ENCODE data around the gene TSPAN18.

The TSPAN18 gene

DNA sequence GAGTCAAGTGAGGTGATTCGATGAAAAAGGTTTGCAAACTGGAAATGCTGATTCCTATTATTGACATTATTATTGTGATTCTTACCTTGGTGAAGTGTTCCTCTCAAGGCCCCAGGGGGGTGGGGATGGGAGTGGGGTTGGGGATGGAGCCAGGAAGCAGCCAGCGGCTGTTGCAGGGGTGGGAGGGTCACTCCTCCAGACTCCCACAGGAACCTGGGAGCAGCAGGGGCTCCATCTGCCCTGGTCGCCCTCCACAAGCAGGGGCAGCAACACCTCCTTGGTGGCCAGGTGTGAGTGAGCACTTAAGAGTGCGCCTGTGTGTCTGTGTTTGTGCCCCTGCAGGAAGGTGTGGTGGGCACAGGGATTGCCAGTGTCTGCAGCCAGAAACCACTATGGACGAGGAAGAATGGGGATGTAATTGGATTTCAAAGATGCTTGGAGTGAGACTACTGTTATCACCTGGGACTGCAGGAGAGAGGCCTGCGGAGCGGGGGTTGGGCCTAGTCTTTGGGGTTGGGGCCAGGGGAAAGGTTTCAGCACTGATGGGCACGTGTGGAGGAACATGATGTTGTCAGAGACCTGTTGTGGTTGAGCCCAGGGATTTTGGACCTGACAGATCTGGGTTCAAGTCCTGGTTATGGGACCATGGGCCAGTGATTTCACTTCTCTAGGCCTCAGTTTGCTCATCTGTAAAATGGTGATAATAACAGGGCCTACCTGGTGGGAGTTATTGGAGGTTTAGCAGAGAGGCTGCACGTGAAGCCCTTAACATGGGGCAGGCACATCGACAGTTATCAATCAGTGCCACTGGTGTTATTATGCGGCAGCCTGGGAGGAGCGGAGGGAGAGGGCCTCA, 227.5 kb downstream of the TSPAN18 start:
- no peak for DNase-seq (ENCODE audit: low spot score)
- Histone ChIP-seq H3K36me3 (replicated peaks in 1 of 2; ENCODE audit: control insufficient read depth in 2 of 2, insufficient read depth in 2 of 2, low read length in 2 of 2) (no peaks in the 10 kb centered on the region), H3K4me3 (ENCODE audit: low read length in 2 of 2) (peak overlapping the region in 1 of 2 donors; percentile 17), H3K27me3 (ENCODE audit: control insufficient read depth in 3 of 3, insufficient read depth in 3 of 3, low read depth in 1 of 3, low read length in 3 of 3) (peaks cover 0 to 63% (median 0%) of the 10 kb centered on the region in 3 experiments), H3K9ac (ENCODE audit: low read depth, low read length, poor library complexity) (peak overlapping the region; percentile 36), H3K4me2 (ENCODE audit: insufficient read depth, low read length, poor library complexity, severe bottlenecking) (no peak overlapping the region), H3K79me1 (ENCODE audit: low read depth, low read length) (no peaks in the 10 kb centered on the region), H2AK5ac (ENCODE audit: low read depth, low read length) (peak overlapping the region; percentile 77), H3K4ac (ENCODE audit: low read length) (no peak overlapping the region), H2BK15ac (ENCODE audit: low read length) (peak overlapping the region; percentile 81), H2BK120ac (ENCODE audit: low read depth, low read length) (no peak overlapping the region), H3K23ac (ENCODE audit: low read depth, low read length, poor library complexity) (no peak overlapping the region), H3K27ac (replicated peaks; ENCODE audit: low read length) (no peak overlapping the region), H4K8ac (ENCODE audit: low read depth, low read length) (no peak overlapping the region), H3K4me1 (ENCODE audit: control insufficient read depth in 2 of 2, insufficient read depth in 1 of 2, low read depth in 1 of 2, low read length in 2 of 2) (peaks cover 16 to 38% of the 10 kb centered on the region in 2 donors), H4K91ac (ENCODE audit: low read depth, low read length, poor library complexity) (peak overlapping the region; percentile 73), H3K14ac (ENCODE audit: low read length) (no peak overlapping the region), H2AFZ (ENCODE audit: low read length) (peak overlapping the region; percentile 35), H2BK12ac (ENCODE audit: low read length) (peak overlapping the region; percentile 78), H2BK5ac (ENCODE audit: low read length) (peak overlapping the region; percentile 7), H3K18ac (ENCODE audit: low read length) (peak overlapping the region; percentile 92), H3K9me3 (replicated peaks in 1 of 2; ENCODE audit: control insufficient read depth in 2 of 2, insufficient read depth in 1 of 2, low read depth in 1 of 2, low read length in 2 of 2) (no peaks in the 10 kb centered on the region)
- WGBS, 2 donors (ENCODE audit: extremely low coverage in 2 of 2, insufficient read length in 2 of 2, insufficient replicate concordance in 1 of 2): no CpG with 5 or more reads among the region's 12 CpGs

DNA sequence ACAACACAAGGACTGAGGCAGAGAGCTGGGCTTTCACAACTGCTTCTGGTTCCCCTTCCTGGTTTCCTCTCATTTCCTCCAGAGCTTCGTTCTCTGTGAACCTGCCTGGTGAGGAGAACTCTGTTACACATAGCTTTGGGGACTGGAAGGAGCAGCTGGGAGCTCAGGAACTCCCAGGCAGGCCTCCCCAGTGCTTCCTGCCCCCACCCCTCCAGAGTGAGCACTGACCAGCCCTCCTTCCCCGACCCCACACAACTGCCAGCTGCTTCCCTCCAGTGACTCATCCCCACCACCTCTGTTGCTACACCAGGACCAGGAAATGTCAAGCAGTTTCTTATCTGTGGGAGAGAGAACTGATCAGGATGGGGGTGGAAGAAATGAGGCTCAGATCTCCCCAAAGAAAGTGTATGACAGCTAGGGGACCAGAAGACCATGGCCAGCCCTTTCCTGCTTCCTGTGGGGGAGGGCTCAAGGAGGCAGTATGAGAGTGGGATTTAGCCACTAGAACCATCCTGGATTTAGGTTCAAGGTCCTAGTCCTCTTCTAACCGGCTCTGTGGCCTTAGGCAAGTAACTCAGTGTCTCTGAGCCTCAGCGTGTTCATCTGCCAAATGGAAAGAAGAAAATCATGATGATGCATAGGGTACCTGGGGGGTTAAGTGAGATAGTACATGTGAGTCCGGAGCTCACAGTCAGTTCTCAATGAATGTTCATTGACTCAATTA, 228.4 kb downstream of the TSPAN18 start:
- H2BK15ac ChIP-seq (ENCODE audit: low read length): peak overlapping the region; percentile 34
- no CpG with 5 or more reads among the region's 5 CpGs for WGBS, 2 donors (ENCODE audit: extremely low coverage in 2 of 2, insufficient read length in 2 of 2, insufficient replicate concordance in 1 of 2)
- peak overlapping the region; percentile 9 for H2BK5ac ChIP-seq (ENCODE audit: low read length)
- H3K36me3 ChIP-seq (replicated peaks in 1 of 2; ENCODE audit: control insufficient read depth in 2 of 2, insufficient read depth in 2 of 2, low read length in 2 of 2): no peaks in the 10 kb centered on the region
- no peak overlapping the region for H4K91ac ChIP-seq (ENCODE audit: low read depth, low read length, poor library complexity)
- H2BK120ac ChIP-seq (ENCODE audit: low read depth, low read length): no peak overlapping the region
- DNase-seq (ENCODE audit: low spot score): no peak
- H3K18ac ChIP-seq (ENCODE audit: low read length): peak overlapping the region; percentile 60
- H2AK5ac ChIP-seq (ENCODE audit: low read depth, low read length): peak overlapping the region; percentile 77
- no peak overlapping the region for H3K4me2 ChIP-seq (ENCODE audit: insufficient read depth, low read length, poor library complexity, severe bottlenecking)
- no peak overlapping the region for H3K4me3 ChIP-seq (ENCODE audit: low read length in 2 of 2)
- H3K9ac ChIP-seq (ENCODE audit: low read depth, low read length, poor library complexity): no peak overlapping the region
- H3K14ac ChIP-seq (ENCODE audit: low read length): no peak overlapping the region
- H3K27ac ChIP-seq (replicated peaks; ENCODE audit: low read length): no peak overlapping the region
- H3K9me3 ChIP-seq (replicated peaks in 1 of 2; ENCODE audit: control insufficient read depth in 2 of 2, insufficient read depth in 1 of 2, low read depth in 1 of 2, low read length in 2 of 2): no peaks in the 10 kb centered on the region
- no peaks in the 10 kb centered on the region for H3K79me1 ChIP-seq (ENCODE audit: low read depth, low read length)
- H2AFZ ChIP-seq (ENCODE audit: low read length): peak overlapping the region; percentile 35
- no peak overlapping the region for H3K4ac ChIP-seq (ENCODE audit: low read length)
- H3K23ac ChIP-seq (ENCODE audit: low read depth, low read length, poor library complexity): no peak overlapping the region
- H3K4me1 ChIP-seq (ENCODE audit: control insufficient read depth in 2 of 2, insufficient read depth in 1 of 2, low read depth in 1 of 2, low read length in 2 of 2): peaks cover 16 to 44% of the 10 kb centered on the region in 2 donors
- no peak overlapping the region for H4K8ac ChIP-seq (ENCODE audit: low read depth, low read length)
- no peak overlapping the region for H2BK12ac ChIP-seq (ENCODE audit: low read length)
- H3K27me3 ChIP-seq (ENCODE audit: control insufficient read depth in 3 of 3, insufficient read depth in 3 of 3, low read depth in 1 of 3, low read length in 3 of 3): peaks cover 0 to 71% (median 0%) of the 10 kb centered on the region in 3 experiments

DNA sequence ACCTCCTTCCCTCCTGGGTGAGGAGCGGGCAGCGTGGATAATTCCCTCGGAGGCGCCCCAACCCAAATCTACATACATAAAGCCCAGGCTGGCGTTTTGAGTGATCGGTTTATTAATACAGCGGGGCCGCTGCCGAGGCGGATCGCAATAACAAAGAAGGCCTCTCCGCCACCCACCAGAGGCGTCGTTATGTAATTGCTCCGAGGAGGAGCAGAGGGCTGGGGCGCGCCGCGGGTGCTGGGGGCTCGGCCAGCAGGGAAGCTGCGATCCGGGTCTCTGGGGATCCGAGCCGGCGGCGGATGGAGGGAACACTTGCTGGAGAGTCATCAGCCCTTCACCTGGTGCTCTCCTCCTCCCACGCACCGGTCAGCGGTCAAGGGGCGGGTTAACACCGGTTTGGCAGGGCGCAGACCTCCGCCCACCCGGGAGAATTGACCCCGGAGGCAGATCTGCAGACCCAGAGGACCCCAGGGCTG, 230.3 kb downstream of the TSPAN18 start:
- H4K91ac ChIP-seq (ENCODE audit: low read depth, low read length, poor library complexity): peak overlapping the region; percentile 85
- no peaks in the 10 kb centered on the region for H3K36me3 ChIP-seq (replicated peaks in 1 of 2; ENCODE audit: control insufficient read depth in 2 of 2, insufficient read depth in 2 of 2, low read length in 2 of 2)
- no peaks in the 10 kb centered on the region for H3K79me1 ChIP-seq (ENCODE audit: low read depth, low read length)
- no peak for DNase-seq (ENCODE audit: low spot score)
- H2AFZ ChIP-seq (ENCODE audit: low read length): peak overlapping the region; percentile 58
- H3K9me3 ChIP-seq (replicated peaks in 1 of 2; ENCODE audit: control insufficient read depth in 2 of 2, insufficient read depth in 1 of 2, low read depth in 1 of 2, low read length in 2 of 2): no peaks in the 10 kb centered on the region
- H3K4ac ChIP-seq (ENCODE audit: low read length): no peak overlapping the region
- H3K27ac ChIP-seq (replicated peaks; ENCODE audit: low read length): no peak overlapping the region
- H3K4me3 ChIP-seq (ENCODE audit: low read length in 2 of 2): no peak overlapping the region
- no peak overlapping the region for H3K14ac ChIP-seq (ENCODE audit: low read length)
- no CpG with 5 or more reads among the region's 35 CpGs for WGBS, 2 donors (ENCODE audit: extremely low coverage in 2 of 2, insufficient read length in 2 of 2, insufficient replicate concordance in 1 of 2)
- peak overlapping the region; percentile 92 for H3K18ac ChIP-seq (ENCODE audit: low read length)
- peak overlapping the region; percentile 54 for H3K4me2 ChIP-seq (ENCODE audit: insufficient read depth, low read length, poor library complexity, severe bottlenecking)
- H3K27me3 ChIP-seq (ENCODE audit: control insufficient read depth in 3 of 3, insufficient read depth in 3 of 3, low read depth in 1 of 3, low read length in 3 of 3): peaks cover 0 to 74% (median 0%) of the 10 kb centered on the region in 3 experiments
- H2BK12ac ChIP-seq (ENCODE audit: low read length): peak overlapping the region; percentile 28
- H2BK5ac ChIP-seq (ENCODE audit: low read length): no peak overlapping the region
- peak overlapping the region; percentile 6 for H3K9ac ChIP-seq (ENCODE audit: low read depth, low read length, poor library complexity)
- H2AK5ac ChIP-seq (ENCODE audit: low read depth, low read length): peak overlapping the region; percentile 60
- peak overlapping the region; percentile 72 for H2BK15ac ChIP-seq (ENCODE audit: low read length)
- no peak overlapping the region for H3K23ac ChIP-seq (ENCODE audit: low read depth, low read length, poor library complexity)
- H2BK120ac ChIP-seq (ENCODE audit: low read depth, low read length): peak overlapping the region; percentile 90
- H4K8ac ChIP-seq (ENCODE audit: low read depth, low read length): no peak overlapping the region
- peaks cover 16 to 47% of the 10 kb centered on the region in 2 donors for H3K4me1 ChIP-seq (ENCODE audit: control insufficient read depth in 2 of 2, insufficient read depth in 1 of 2, low read depth in 1 of 2, low read length in 2 of 2)
